Urothelium cell line (cell line): ENCODE measurements around the gene SNAPC2.
"Not testable (repeated sequence)": the region's sequence is repeated elsewhere in the genome, so short reads cannot be mapped to it uniquely, and the experiment has no call there.

Experiments used
- DNase-seq: peaks from one replicate; pipeline ENCODE4 v3.0.0; 2011; ENCODE audit warnings: low spot score, mixed read lengths
- FAIRE-seq: peaks from 2 replicates; lab custom pipeline; 2011; peaks lifted over from hg19 to GRCh38; lab: Jason Lieb, UNC

Gene SNAPC2

GRCh38 chr19:7920519-7921301, 572 bp downstream of the SNAPC2 start:
- FAIRE-seq = no peak

DNA sequence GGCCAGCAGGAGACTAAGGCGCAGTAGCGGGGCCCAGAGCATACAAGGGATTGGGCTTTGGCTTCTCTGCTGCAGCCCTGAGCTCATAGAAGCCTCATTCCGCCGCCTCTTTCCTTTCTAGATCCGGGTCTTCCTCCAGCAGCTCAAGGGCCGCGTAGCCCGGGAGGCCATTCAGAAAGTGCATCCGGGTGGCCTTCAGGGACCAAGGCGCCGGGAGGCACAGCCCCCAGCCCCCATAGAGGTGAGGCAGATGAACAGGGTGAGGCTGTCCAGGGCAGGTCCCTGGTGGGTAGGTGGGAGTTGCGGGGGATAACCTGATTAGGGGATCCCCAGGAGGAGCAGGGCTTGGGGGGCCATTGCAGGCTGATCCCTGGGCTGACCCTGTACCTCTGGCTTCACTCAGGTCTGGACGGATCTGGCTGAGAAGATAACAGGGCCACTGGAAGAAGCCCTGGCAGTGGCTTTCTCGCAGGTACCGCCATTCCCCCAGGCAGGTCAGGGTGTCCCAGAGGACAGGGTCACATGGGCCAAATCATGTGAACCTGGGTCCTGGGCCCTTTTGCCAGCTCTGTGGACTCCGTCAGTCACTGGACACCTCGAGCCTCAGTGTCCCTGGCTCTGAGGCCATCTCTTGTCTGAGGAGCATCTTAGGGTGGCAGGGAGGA, 1.3 kb downstream of the SNAPC2 start:
- DNase-seq = no peak
- FAIRE-seq = no peak

More at GRCh38 chr19:7920519-7921301, 572 bp downstream of the SNAPC2 start:
- peak; percentile 92 for DNase-seq

- FAIRE-seq = no peak
- DNase-seq = no peak
Measured at GRCh38 chr19:7921967-7922835, 2.1 kb downstream of the SNAPC2 start.

DNA sequence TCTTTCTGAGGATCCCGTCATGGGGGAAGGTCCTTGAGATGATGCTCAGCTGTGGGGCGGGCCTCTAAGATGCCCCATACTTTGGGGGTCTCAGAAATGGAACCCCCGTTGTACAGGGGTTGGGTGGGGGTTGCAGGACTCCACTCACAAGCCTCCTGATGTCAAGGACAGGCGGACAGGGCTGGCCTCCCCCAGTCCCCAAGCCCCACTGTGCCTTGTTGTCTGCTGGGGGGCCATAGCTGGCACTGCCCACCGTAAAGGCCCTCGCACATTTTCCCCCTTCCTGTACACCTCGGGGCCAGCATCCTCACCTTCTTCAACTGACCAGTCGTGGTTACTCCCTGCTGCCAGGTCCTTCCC, 2.7 kb downstream of the SNAPC2 start:
- DNase-seq (no peak), FAIRE-seq (no peak)

DNA sequence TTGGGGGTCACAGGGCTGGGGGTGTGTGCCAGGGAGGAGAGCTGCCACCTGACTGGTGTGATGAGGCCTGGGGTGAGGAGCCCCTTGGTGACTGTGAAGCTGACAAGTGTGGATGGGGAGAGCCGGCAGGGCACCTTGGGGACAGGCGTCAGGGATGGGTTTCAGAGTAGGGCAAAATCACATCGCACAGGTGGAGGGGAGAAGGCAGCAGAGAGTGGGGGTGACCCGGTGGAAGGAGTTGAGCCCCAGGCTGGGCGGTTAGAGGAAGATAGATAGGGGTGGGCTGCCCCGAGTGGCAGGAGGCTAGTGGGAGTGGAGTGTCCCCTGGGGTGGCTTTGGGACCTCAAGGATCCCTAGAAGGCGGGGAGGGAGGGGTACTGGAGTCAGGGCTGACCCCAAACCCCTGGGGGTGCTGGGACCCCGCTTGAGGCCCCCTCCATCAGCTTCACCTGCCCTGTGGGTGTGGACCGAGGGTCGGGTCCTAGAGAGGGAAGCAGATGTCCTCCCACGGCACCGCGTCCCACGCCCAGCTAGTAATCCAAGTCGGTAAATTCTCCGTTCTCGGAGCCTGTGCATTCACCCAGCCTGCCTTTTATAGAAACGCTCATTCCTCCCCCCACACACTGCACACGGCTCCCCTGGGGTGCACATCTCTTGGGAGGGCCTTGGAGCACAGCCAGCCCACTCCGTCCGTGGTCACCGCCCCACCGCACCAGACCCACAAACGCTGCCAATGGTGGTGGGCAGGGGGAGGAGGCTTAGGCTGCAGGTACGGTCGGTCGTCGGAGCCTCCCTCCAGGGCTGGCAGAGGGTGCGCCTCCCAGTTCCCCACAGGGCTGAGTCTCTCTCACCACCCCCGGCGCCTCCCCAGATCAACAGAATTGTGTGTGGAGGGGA, 3.4 kb downstream of the SNAPC2 start:
- DNase-seq = no peak
- FAIRE-seq = no peak

- DNase-seq = no peak
- FAIRE-seq = no peak
Measured at GRCh38 chr19:7924241-7924640, 4.1 kb downstream of the SNAPC2 start.

DNA sequence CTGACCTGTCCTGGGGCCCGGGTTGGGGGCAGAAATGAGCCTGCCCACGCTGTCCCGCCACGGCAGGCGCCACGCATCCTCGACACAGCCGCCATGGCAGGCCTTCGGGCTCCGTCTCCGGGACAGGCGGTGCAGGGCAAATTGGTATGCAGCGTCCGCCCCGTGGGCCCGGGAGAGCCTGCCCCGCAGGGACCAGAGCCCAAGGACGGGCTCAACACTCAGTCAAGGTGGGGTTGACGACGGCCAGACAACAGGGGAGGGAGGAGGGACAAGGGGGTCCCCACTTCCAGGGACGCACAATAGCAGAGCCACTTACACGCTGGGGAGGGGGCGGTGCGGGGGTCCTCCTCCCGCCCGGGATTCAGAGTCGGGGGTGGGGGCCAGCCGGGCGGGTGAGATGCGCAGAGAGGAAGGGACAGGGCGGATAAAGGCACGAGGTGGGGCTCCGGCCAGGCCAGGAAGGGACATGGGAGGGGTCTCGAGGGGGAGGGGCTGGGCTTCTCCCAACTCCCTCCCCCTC, 4.6 kb downstream of the SNAPC2 start:
- DNase-seq (no peak), FAIRE-seq (no peak)

- DNase-seq (peak; percentile 76), FAIRE-seq (peak; percentile 88)
Measured at GRCh38 chr19:7925171-7925851, 5.2 kb downstream of the SNAPC2 start.

- FAIRE-seq (no peak), DNase-seq (peak; percentile 79)
Measured at GRCh38 chr19:7926021-7926726, 6.0 kb downstream of the SNAPC2 start, which contains the start of gene CTXN1. Gene CTXN1 (minus strand): TSS chr19:7926135. CDS start chr19:7925538, 597 bp downstream.

- FAIRE-seq = no peak
- no peak for DNase-seq
Measured at GRCh38 chr19:7926727-7927604, 6.8 kb downstream of the SNAPC2 start.

- FAIRE-seq (no peak), DNase-seq (no peak)
Measured at GRCh38 chr19:7927605-7928333, 7.6 kb downstream of the SNAPC2 start.

DNA sequence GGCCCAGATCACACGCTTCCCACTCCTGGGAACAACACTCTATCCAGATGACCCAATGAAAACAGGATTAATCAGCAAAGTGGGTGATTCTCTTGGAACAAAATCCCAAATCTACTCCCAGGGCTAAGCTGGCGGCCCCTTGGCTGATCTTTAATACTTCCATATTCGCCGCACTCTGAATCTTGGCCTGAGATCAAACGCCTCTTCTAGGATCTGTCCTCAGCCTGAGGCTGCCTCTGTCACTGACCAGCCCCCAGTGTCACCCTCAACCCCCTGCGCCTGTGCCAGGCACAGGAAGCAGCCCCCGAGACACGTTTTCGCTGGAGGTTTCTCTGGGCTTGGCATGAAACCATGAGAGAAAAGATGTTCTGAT, 8.2 kb downstream of the SNAPC2 start:
- DNase-seq = no peak
- no peak for FAIRE-seq

DNA sequence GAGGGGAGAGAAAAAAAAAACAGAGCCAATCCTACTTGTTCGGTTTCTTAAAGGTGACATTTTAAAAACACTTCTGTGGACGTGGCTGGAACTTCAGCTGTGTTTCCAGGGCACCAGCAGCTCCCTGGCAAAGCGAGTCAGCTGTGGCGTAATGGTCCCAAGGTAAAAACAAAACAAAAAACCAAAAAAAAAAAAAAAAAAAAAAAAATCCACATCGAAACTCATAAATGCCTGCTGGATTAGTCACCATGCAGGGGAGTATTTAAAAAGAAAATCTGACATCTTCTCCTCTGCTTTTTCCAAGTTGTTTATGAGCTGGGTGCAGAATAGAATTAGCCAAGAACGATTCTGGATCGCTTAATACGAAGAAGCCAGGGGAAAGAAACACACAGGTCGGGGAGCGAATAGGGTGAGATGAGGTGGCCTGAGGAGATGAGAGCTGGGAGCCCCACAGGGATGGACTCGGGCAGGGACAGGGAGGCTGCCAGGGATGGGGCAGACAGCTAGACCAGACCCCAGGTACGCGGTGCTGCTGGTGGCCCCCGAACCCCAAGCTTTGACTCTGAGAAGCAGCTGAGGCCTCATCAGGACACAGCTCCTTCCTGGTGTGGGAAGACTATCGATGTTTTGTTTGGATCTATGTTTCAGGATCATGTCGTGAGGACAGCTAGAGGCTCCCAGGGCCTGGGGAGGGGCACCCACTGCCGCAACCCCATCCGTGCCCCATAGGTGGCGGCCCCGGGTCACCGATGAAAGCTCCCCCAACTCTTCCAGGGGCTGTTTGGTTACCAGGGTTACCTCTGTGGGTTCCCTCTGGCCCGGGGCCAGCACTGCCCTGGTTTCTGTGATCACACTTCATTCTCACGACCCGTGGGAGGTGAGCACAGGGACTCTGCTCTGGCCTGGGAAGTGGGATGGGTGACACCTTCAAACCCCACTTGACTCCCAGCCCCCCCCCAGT, 8.9 kb downstream of the SNAPC2 start:
- FAIRE-seq (no peak), DNase-seq (peak; percentile 52)

DNA sequence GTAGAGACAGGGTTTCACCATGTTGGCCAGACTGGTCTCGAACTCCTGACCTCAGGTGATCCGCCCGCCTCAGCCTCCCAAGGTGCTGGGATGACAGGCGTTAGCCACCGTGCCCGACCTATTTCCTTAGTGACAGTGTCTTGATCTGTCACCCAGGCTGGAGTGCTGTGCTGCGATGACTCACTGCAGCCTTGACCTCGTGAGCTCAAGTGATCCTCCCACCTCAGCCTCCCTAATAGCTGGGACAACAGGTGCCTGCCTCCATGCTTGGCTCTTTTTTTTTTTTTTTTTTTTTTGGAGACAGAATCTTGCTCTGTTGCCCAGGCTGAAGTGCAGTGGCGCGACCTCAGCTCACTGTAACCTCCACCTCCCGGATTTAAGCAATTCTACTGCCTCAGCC, 9.9 kb downstream of the SNAPC2 start:
- not testable (repeated sequence) for FAIRE-seq, DNase-seq

GRCh38 chr19:7930765-7931164, 10.6 kb downstream of the SNAPC2 start:
- no peak for FAIRE-seq
- no peak for DNase-seq
